Neural cell (in vitro differentiated cells): Measurements from ENCODE around the gene ECI1. TPM values are rescaled to one million over a fixed set of nuclear protein-coding genes. Genes with fewer than 3 reads are reported as not detected.

Experiments
- H2AFZ ChIP-seq: fragments of 200-600, 300-800 bp; sonication (generic), shearing (Covaris generic); 2 replicates; pipeline ENCODE4 v1.6.0; 2014; ENCODE audit warnings: low read depth, mild to moderate bottlenecking, antibody characterized with exemption, low read length, moderate library complexity
- H3F3A ChIP-seq: fragments of 200-600 bp; shearing (Covaris generic); 2 replicates; pipeline ENCODE4 v1.6.1; 2016; ENCODE audit warnings: mild to moderate bottlenecking, moderate library complexity, mixed read lengths, antibody characterized with exemption, low read length; ENCODE audit not compliant: insufficient read depth, poor library complexity, severe bottlenecking
- H3K27ac ChIP-seq: fragments of 200-600, 300-800 bp; sonication (generic), shearing (Covaris generic); 2 replicates; pipeline ENCODE4 v1.5.1; 2014; ENCODE audit warnings: mild to moderate bottlenecking, low read length, moderate library complexity
- H3K27me3 ChIP-seq: fragments of 300-800, 200-600 bp; sonication (generic), shearing (Covaris generic); 2 replicates; pipeline ENCODE4 v1.6.0; 2014; ENCODE audit warnings: mild to moderate bottlenecking, low read depth, low read length, moderate library complexity; ENCODE audit not compliant: insufficient read depth
- H3K36me3 ChIP-seq: fragments of 300-800, 200-600 bp; sonication (generic), shearing (Covaris generic); 2 replicates; pipeline ENCODE4 v1.5.1; 2014; ENCODE audit warnings: mild to moderate bottlenecking, antibody characterized with exemption, low read length, moderate library complexity; ENCODE audit not compliant: insufficient read depth
- H3K4me2 ChIP-seq: fragments of 300-800, 200-600 bp; sonication (generic), shearing (Covaris generic); 2 replicates; pipeline ENCODE4 v1.6.0; 2014; ENCODE audit warnings: mild to moderate bottlenecking, low read length
- H3K4me3 ChIP-seq: fragments of 300-800, 200-600 bp; sonication (generic), shearing (Covaris generic); 2 replicates; pipeline ENCODE4 v1.5.1; 2014; ENCODE audit warnings: mild to moderate bottlenecking, low read length, moderate library complexity
- H3K79me2 ChIP-seq: fragments of 200-600 bp; shearing (Covaris generic); replicated peaks from 2 replicates; pipeline ENCODE4 v1.6.0; 2014; ENCODE audit warnings: mild to moderate bottlenecking, low read length, moderate library complexity; ENCODE audit not compliant: insufficient read depth
- H3K9ac ChIP-seq: fragments of 300-800, 200-600 bp; sonication (generic), shearing (Covaris generic); 2 replicates; pipeline ENCODE4 v1.6.1; 2016; ENCODE audit warnings: mild to moderate bottlenecking, low read length, mixed read lengths
- H3K9me2 ChIP-seq: fragments of 200-600 bp; shearing (Covaris generic); 2 replicates; pipeline ENCODE4 v1.6.1; 2016; ENCODE audit warnings: mild to moderate bottlenecking, low read length, mixed read lengths; ENCODE audit not compliant: insufficient read depth
- H3K9me3 ChIP-seq: fragments of 200-600, 300-800 bp; sonication (generic), shearing (Covaris generic); 2 replicates; pipeline ENCODE4 v1.6.1; 2016; ENCODE audit warnings: mild to moderate bottlenecking, mixed run types, low read length, moderate library complexity, mixed read lengths
- H4K20me1 ChIP-seq: fragments of 200-600 bp; shearing (Covaris generic); 2 replicates; pipeline ENCODE4 v1.6.1; 2016; ENCODE audit warnings: mild to moderate bottlenecking, mixed run types; ENCODE audit not compliant: insufficient read depth
- EP300 ChIP-seq: fragments of 450-650 bp; conservative IDR thresholded peaks from 2 replicates; pipeline ENCODE4 v1.6.1; 2014; ENCODE audit warnings: antibody characterized with exemption, mild to moderate bottlenecking, moderate library complexity; ENCODE audit not compliant: poor library complexity, severe bottlenecking
- EZH2 ChIP-seq: fragments of 200-600, 300-800 bp; shearing (Covaris generic), sonication (generic); IDR thresholded peaks from 2 replicates; pipeline ENCODE4 v1.6.1; 2014; ENCODE audit warnings: antibody characterized with exemption, low read length, borderline replicate concordance, mild to moderate bottlenecking; ENCODE audit not compliant: insufficient read depth, poor library complexity, severe bottlenecking
- MXI1 ChIP-seq: fragments of 450-650 bp; conservative IDR thresholded peaks from 2 replicates; pipeline ENCODE4 v1.6.1; 2014; ENCODE audit warnings: antibody characterized with exemption, mild to moderate bottlenecking; ENCODE audit not compliant: poor library complexity, severe bottlenecking
- POLR2AphosphoS5 ChIP-seq: IDR thresholded peaks from 2 replicates; pipeline ENCODE4 v1.6.1; 2012
- RAD21 ChIP-seq: fragments of 450-650 bp; conservative IDR thresholded peaks from 2 replicates; pipeline ENCODE4 v1.6.1; 2014; ENCODE audit warnings: antibody characterized with exemption, mild to moderate bottlenecking, moderate library complexity
- REST ChIP-seq: IDR thresholded peaks from 2 replicates; pipeline ENCODE4 v1.6.1; 2012; ENCODE audit warnings: borderline replicate concordance
- SMC3 ChIP-seq: fragments of 450-650 bp; conservative IDR thresholded peaks from 2 replicates; pipeline ENCODE4 v1.6.1; 2014; ENCODE audit warnings: antibody characterized with exemption, mild to moderate bottlenecking, moderate library complexity; ENCODE audit not compliant: poor library complexity
- polyA plus RNA-seq: library from polyadenylated mRNA; depleted of rRNA; stranded (reverse); fragments of >200 nt; gene quantifications from 2 replicates; pipeline ENCODE4 v1.2.3, GENCODE V29; 2014

Gene ECI1
- polyA plus RNA-seq, 1 donor from 2014 or later: 35.3 TPM

GRCh38 chr16:2287916-2288547, 36.6 kb upstream of the ECI1 start:
- Histone ChIP-seq H3K9ac (no peak overlapping the region), H3K9me3 (no peaks in the 10 kb centered on the region), H4K20me1 (no peaks in the 10 kb centered on the region), H3K27ac (no peak overlapping the region), H3K79me2 (no peaks in the 10 kb centered on the region), H3K36me3 (no peaks in the 10 kb centered on the region), H2AFZ (no peak overlapping the region), H3K4me3 (no peak overlapping the region), H3F3A (no peaks in the 10 kb centered on the region), H3K9me2 (no peaks in the 10 kb centered on the region), H3K27me3 (no peaks in the 10 kb centered on the region), H3K4me2 (no peak overlapping the region)
- TF ChIP-seq MXI1: no peak
- TF ChIP-seq REST: no peak
- no peak for TF ChIP-seq EZH2
- no peak for TF ChIP-seq POLR2AphosphoS5
- no peak for TF ChIP-seq RAD21
- no peak for TF ChIP-seq SMC3

GRCh38 chr16:2286550-2286949, 35.2 kb upstream of the ECI1 start:
- Histone ChIP-seq H3K79me2 (no peaks in the 10 kb centered on the region), H3K9ac (no peak overlapping the region), H3K27me3 (no peaks in the 10 kb centered on the region), H3K27ac (no peak overlapping the region), H3F3A (no peaks in the 10 kb centered on the region), H3K9me2 (no peaks in the 10 kb centered on the region), H3K4me2 (no peak overlapping the region), H4K20me1 (no peaks in the 10 kb centered on the region), H3K9me3 (no peaks in the 10 kb centered on the region), H3K36me3 (no peaks in the 10 kb centered on the region), H2AFZ (no peak overlapping the region), H3K4me3 (no peak overlapping the region)
- TF ChIP-seq EP300 (no peak), RAD21 (no peak), MXI1 (no peak), POLR2AphosphoS5 (no peak)

GRCh38 chr16:2285731-2286191, 34.4 kb upstream of the ECI1 start:
- H4K20me1 ChIP-seq: no peaks in the 10 kb centered on the region
- no peaks in the 10 kb centered on the region for H3K79me2 ChIP-seq
- H3K9me3 ChIP-seq: no peaks in the 10 kb centered on the region
- no peak for TF ChIP-seq EP300
- no peak for TF ChIP-seq REST
- no peak for TF ChIP-seq RAD21
- no peak for TF ChIP-seq SMC3
- H3K27ac ChIP-seq: no peak overlapping the region
- H3K9ac ChIP-seq: no peak overlapping the region
- no peaks in the 10 kb centered on the region for H3K27me3 ChIP-seq
- H3F3A ChIP-seq: no peaks in the 10 kb centered on the region
- no peak overlapping the region for H2AFZ ChIP-seq
- H3K9me2 ChIP-seq: no peaks in the 10 kb centered on the region
- H3K36me3 ChIP-seq: no peaks in the 10 kb centered on the region
- H3K4me3 ChIP-seq: no peak overlapping the region
- H3K4me2 ChIP-seq: no peak overlapping the region
